ENCODE data around the gene CFAP57. TPM values are rescaled to one million over a fixed set of nuclear protein-coding genes. Genes with fewer than 3 reads are reported as not detected.

Gene CFAP57
- total and polyA plus RNA-seq, 9 of the 15 experiments (the other 6 are each of a cell fraction or from before 2014, with no cell fraction given), result 0.04 to 0.22 (median 0.07) TPM; not detected in 3

DNA sequence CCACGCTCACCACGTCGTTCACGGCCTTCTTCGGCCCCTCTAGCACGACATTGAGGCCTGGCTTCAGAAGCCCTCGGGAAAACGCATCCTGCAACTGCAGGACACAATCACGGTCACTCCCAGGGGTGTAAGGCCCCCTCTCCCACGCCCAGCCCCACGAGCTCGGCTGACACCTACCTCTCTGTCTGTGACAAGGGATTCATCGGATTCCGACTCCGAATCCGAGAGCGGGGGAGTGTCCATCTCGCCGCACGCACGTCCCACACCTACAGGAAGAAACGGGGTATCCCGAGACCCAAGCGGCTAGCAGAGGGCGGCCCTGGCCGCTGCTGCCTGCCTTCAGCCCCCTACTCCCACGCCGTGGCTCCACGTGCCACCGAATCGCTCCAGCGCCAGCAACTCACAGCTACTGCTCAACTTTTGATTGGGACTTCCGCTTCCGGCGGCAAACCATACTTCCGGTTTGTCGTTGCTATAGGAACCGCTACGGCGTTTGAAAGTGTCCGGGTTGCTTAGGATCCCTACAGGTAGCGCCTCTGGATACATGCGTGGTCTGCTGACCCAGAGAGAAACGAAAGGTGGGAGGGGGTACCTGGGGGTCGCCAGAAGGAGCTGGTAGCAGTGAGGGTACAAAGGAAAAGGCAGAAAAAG, at the start of gene CFAP57, which contains the start of gene EBNA1BP2 (continued):
- TF ChIP-seq CHD7 (IDR thresholded peaks at IDR 0.05; ENCODE audit: low read depth, low read length) (no peak), ZNF24 (IDR thresholded peaks at IDR 0.05) (no peak), EHMT2 (IDR thresholded peaks at IDR 0.05) (no peak), HIVEP1 (CRISPR knock-in tag; IDR thresholded peaks at IDR 0.05) (no peak)
- TF ChIP-seq, protein P1, sequence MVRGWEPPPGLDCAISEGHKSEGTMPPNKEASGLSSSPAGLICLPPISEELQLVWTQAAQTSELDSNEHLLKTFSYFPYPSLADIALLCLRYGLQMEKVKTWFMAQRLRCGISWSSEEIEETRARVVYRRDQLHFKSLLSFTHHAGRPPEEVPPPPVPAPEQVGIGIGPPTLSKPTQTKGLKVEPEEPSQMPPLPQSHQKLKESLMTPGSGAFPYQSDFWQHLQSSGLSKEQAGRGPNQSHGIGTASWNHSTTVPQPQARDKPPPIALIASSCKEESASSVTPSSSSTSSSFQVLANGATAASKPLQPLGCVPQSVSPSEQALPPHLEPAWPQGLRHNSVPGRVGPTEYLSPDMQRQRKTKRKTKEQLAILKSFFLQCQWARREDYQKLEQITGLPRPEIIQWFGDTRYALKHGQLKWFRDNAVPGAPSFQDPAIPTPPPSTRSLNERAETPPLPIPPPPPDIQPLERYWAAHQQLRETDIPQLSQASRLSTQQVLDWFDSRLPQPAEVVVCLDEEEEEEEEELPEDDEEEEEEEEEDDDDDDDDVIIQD (CRISPR knock-in tag; IDR thresholded peaks at IDR 0.05), result no peak

All from K562 (cell line).